PC-9 (cell line): ENCODE measurements around the gene DNAJB1. TPM values are rescaled to one million over a fixed set of nuclear protein-coding genes. Genes with fewer than 3 reads are reported as not detected.

Experiments used
- Bru-seq: library from RNA; stranded (reverse); fragments of 400-500 nt; gene quantifications from one replicate; lab custom pipeline; 2021; lab: Mats Ljungman, UMichigan
- BruChase-seq, 2 experiments: library from RNA; stranded (reverse); fragments of 400-500 nt; gene quantifications; one replicate each; lab custom pipeline; 2021; lab: Mats Ljungman, UMichigan
- BruUV-seq: library from RNA; stranded (reverse); fragments of 400-500 nt; replicated peaks from 2 replicates; lab custom pipeline; 2021; lab: Mats Ljungman, UMichigan
- CTCF ChIA-PET: fragments of 300-600 bp; sonication (Branson Sonifier 250); formaldehyde crosslinking; loops from one replicate; lab custom pipeline; 2022; ENCODE audit warnings: antibody characterized with exemption; lab: Charles Lee
- POLR2A ChIA-PET: fragments of 300-600 bp; sonication (Branson Sonifier 250); formaldehyde crosslinking; loops from one replicate; lab custom pipeline; 2022; ENCODE audit warnings: antibody characterized with exemption; ENCODE audit not compliant: unreplicated experiment; lab: Charles Lee
- DNase-seq, 2 experiments: peaks; one replicate each; pipeline versions ENCODE4 v3.0.0 to v3.0.0-alpha.2; 2015 to 2022; ENCODE audit warnings: mixed read lengths in 1 of 2
- H2AFZ ChIP-seq: fragments of 200-600 bp; sonication (generic); 2 replicates; pipeline ENCODE4 v1.8.1; 2017; ENCODE audit warnings: antibody characterized with exemption
- H3F3A ChIP-seq: fragments of 200-600 bp; sonication (generic); 2 replicates; pipeline ENCODE4 v1.8.1; 2017; ENCODE audit warnings: antibody characterized with exemption, mild to moderate bottlenecking, low read depth; ENCODE audit not compliant: insufficient read depth
- H3K27ac ChIP-seq: fragments of 200-600 bp; sonication (generic); 2 replicates; pipeline ENCODE4 v1.6.1; 2016; ENCODE audit warnings: mixed run types
- H3K27me3 ChIP-seq: fragments of 200-600 bp; sonication (generic); 2 replicates; pipeline ENCODE4 v1.6.1; 2016; ENCODE audit warnings: low read depth, mixed run types; ENCODE audit not compliant: insufficient read depth
- H3K36me3 ChIP-seq: fragments of 200-600 bp; sonication (generic); 2 replicates; pipeline ENCODE4 v1.6.1; 2016; ENCODE audit warnings: low read depth, mixed run types
- H3K4me1 ChIP-seq: fragments of 200-600 bp; sonication (generic); replicated peaks from 2 replicates; pipeline ENCODE4 v1.6.1; 2016; ENCODE audit warnings: mixed run types; ENCODE audit not compliant: insufficient read depth
- H3K4me2 ChIP-seq: fragments of 200-600 bp; sonication (generic); 2 replicates; pipeline ENCODE4 v1.6.1; 2017; ENCODE audit warnings: mixed run types
- H3K4me3 ChIP-seq: fragments of 200-600 bp; sonication (generic); 2 replicates; pipeline ENCODE4 v1.6.1; 2016; ENCODE audit warnings: mixed run types
- H3K79me2 ChIP-seq: fragments of 200-600 bp; sonication (generic); 2 replicates; pipeline ENCODE4 v1.6.1; 2017; ENCODE audit warnings: low read depth, mixed run types
- H3K9me2 ChIP-seq: fragments of 200-600 bp; sonication (generic); 2 replicates; pipeline ENCODE4 v1.8.1; 2017; ENCODE audit warnings: mild to moderate bottlenecking; ENCODE audit not compliant: insufficient read depth
- H3K9me3 ChIP-seq: fragments of 200-600 bp; sonication (generic); 2 replicates; pipeline ENCODE4 v1.8.1; 2016; ENCODE audit warnings: low read depth; ENCODE audit not compliant: insufficient read depth
- H4K20me1 ChIP-seq: fragments of 200-600 bp; sonication (generic); 2 replicates; pipeline ENCODE4 v1.8.1; 2017; ENCODE audit not compliant: insufficient read depth
- CTCF ChIP-seq: fragments of 200-600 bp; sonication (generic); conservative IDR thresholded peaks from 2 replicates; pipeline ENCODE4 v1.6.1; 2017; ENCODE audit warnings: mixed run types, antibody characterized with exemption, mild to moderate bottlenecking, moderate library complexity
- EZH2 ChIP-seq: fragments of 200-600 bp; sonication (generic); IDR thresholded peaks from 2 replicates; pipeline ENCODE4 v1.8.0; 2017; ENCODE audit warnings: antibody characterized with exemption, low read depth
- intact Hi-C: fragments of 100-400 bp; cut with micrococcal nuclease; formaldehyde crosslinking; loops from one replicate; pipeline ENCODE4 v1.10.0; 2022; ENCODE audit not compliant: unreplicated experiment
- long read RNA-seq: library from polyadenylated mRNA; stranded (forward); transcript quantifications from one replicate; pipeline ENCODE4 v2.0.0, GENCODE V29; 2022
- total RNA-seq: library from RNA; stranded (reverse); gene quantifications from 2 replicates; pipeline ENCODE4 v1.2.3, GENCODE V29; 2021

DNAJB1 gene
- total RNA-seq = 159 and 199 TPM in 2 replicates
- percentile 84 among the genes with signal in this experiment for Bru-seq, nascent RNA
- percentile 96 among the genes with signal in this experiment for BruChase-seq, experiment 1, labeled RNA remaining after a 2-hour chase
- percentile 92 among the genes with signal in this experiment for BruChase-seq, experiment 2, labeled RNA remaining after a 6-hour chase
- long read RNA-seq, transcript DNAJB1-201 (3 exons, 2,264 nt) = major isoform, 249 of 292 reads
- long read RNA-seq, partial matches to known transcripts = 11 of 292 reads
- long read RNA-seq, other reads (novel, unspliced or antisense) = 30 of 292 reads

- H3K36me3 ChIP-seq = peaks cover 34% of the 10 kb centered on the region
- ChIA-PET POLR2A (interaction anchor here (0.5 to 1.7 kb wide), 11 partner anchors 9 to 901 kb away, joined by 3 to 25 read pairs (median 6); partner anchors contain the start of gene ADGRE5), CTCF (interaction anchor here (0.7 to 1.7 kb wide), 3 partner anchors 14 to 45 kb away, joined by 3 to 4 read pairs (median 3); no protein-coding TSS in a partner anchor)
- H3K9me2 ChIP-seq = no peaks in the 10 kb centered on the region
- H3K9me3 ChIP-seq = no peaks in the 10 kb centered on the region
- peaks cover 34% of the 10 kb centered on the region for H4K20me1 ChIP-seq
- DNase-seq = peak in 1 of 2 experiments; percentile 80
- no peaks in the 10 kb centered on the region for H3K27me3 ChIP-seq
- peak within 1 kb of the TSS; percentile 95 for H3K4me2 ChIP-seq
- no TSS peak for BruUV-seq
- H3K4me3 ChIP-seq = peak within 1 kb of the TSS; percentile 99
- peaks cover 48% of the 10 kb centered on the region for H3K79me2 ChIP-seq
- TF ChIP-seq CTCF (no peak), EZH2 (no peak)
- peaks cover 46% of the 10 kb centered on the region for H3K4me1 ChIP-seq
- peak within 1 kb of the TSS; percentile 80 for H2AFZ ChIP-seq
- intact Hi-C loops = loop anchor here (1.0 to 10.0 kb wide), 3 partner anchors 38 to 383 kb away; partner anchors contain the start of genes ASF1B and PTGER1
- H3F3A ChIP-seq = peaks cover 66% of the 10 kb centered on the region
- peak within 1 kb of the TSS; percentile 94 for H3K27ac ChIP-seq
These were observed at the start of gene DNAJB1 for GRCh38 chr19:14517840-14518505. Gene DNAJB1, minus strand, starts transcription at chr19:14518397. Its CDS starts 48 bp downstream, at chr19:14518349.

- H3K79me2 ChIP-seq = peaks cover 42% of the 10 kb centered on the region
- no peaks in the 10 kb centered on the region for H3K9me2 ChIP-seq
- no peaks in the 10 kb centered on the region for H3K9me3 ChIP-seq
- peaks cover 9% of the 10 kb centered on the region for H3K4me1 ChIP-seq
- DNase-seq = peak in 1 of 2 experiments; percentile 17
- ChIA-PET POLR2A (interaction anchor here (0.6 kb wide), 1 partner anchor 463 kb away, joined by 5 read pairs; no protein-coding TSS in a partner anchor), CTCF (no interaction called here)
- peaks cover 14% of the 10 kb centered on the region; the same call in 1 of the 2 replicates for H3K36me3 ChIP-seq
- no TSS peak for BruUV-seq
- no peaks in the 10 kb centered on the region for H3K27me3 ChIP-seq
- intact Hi-C loops = no loop called here
- no peak overlapping the region for H2AFZ ChIP-seq
- peaks cover 34% of the 10 kb centered on the region; the same call in 1 of the 2 replicates for H3F3A ChIP-seq
- peaks cover 34% of the 10 kb centered on the region for H4K20me1 ChIP-seq
- no peak for TF ChIP-seq EZH2
- no peak for TF ChIP-seq CTCF
- H3K4me3 ChIP-seq = no peak overlapping the region
- no peak overlapping the region for H3K27ac ChIP-seq
- no peak overlapping the region for H3K4me2 ChIP-seq
These were observed 48.9 kb upstream of the DNAJB1 start for GRCh38 chr19:14567079-14567478.

GRCh38 chr19:14566712-14567077 lies 48.5 kb upstream of the DNAJB1 start:
- Histone ChIP-seq H4K20me1 (peaks cover 34% of the 10 kb centered on the region), H3K27me3 (no peaks in the 10 kb centered on the region), H3K27ac (no peak overlapping the region)

More at GRCh38 chr19:14566712-14567077, 48.5 kb upstream of the DNAJB1 start:
- Histone ChIP-seq H3K4me3 (no peak overlapping the region), H3F3A (peaks cover 34% of the 10 kb centered on the region; the same call in 1 of the 2 replicates), H3K79me2 (peaks cover 43% of the 10 kb centered on the region), H2AFZ (no peak overlapping the region), H3K4me2 (no peak overlapping the region), H3K36me3 (peaks cover 14% of the 10 kb centered on the region; the same call in 1 of the 2 replicates), H3K9me2 (no peaks in the 10 kb centered on the region), H3K9me3 (no peaks in the 10 kb centered on the region), H3K4me1 (peaks cover 9% of the 10 kb centered on the region)
- CTCF ChIA-PET = no interaction called here
- POLR2A ChIA-PET = no interaction called here
- no peak for TF ChIP-seq EZH2
- TF ChIP-seq CTCF = no peak
- intact Hi-C loops = no loop called here
- no TSS peak for BruUV-seq
- no peak for DNase-seq
